ENCODE measurements around the gene CLEC17A.
A peak's percentile ranks its signal among the peaks of the same experiment; 100 is the strongest.
"Not testable (repeated sequence)": the region's sequence is repeated elsewhere in the genome, so short reads cannot be mapped to it uniquely, and the experiment has no call there.

The CLEC17A gene

GRCh38 chr19:14619404-14619803 lies 36.5 kb downstream of the CLEC17A start:
- in situ Hi-C loops (cut with MboI; ENCODE audit: low sequenced_read_pairs) = no loop called here
- Histone ChIP-seq H3K27me3 (ENCODE audit: low read depth) (no peaks in the 10 kb centered on the region), H3K36me3 (replicated peaks) (no peaks in the 10 kb centered on the region), H3K4me1 (no peaks in the 10 kb centered on the region), H3K4me3 (no peak overlapping the region), H3K9me3 (0 out of 2 replicates have a peak, but pooled peaks cover 4% of the 10 kb centered on the region)
- DNase-seq (ENCODE audit: low spot score in 2 of 2) = no peak

GRCh38 chr19:14624491-14624890 lies 41.6 kb downstream of the CLEC17A start:
- in situ Hi-C loops (cut with MboI; ENCODE audit: low sequenced_read_pairs); H3K27me3 ChIP-seq (ENCODE audit: low read depth); H3K36me3 ChIP-seq (replicated peaks); H3K4me3 ChIP-seq; H3K4me1 ChIP-seq; H3K9me3 ChIP-seq; DNase-seq (ENCODE audit: low spot score in 2 of 2): not testable (repeated sequence)

- no peaks in the 10 kb centered on the region for H3K9me3 ChIP-seq
- no peaks in the 10 kb centered on the region for H3K4me1 ChIP-seq
- in situ Hi-C loops (cut with MboI; ENCODE audit: low sequenced_read_pairs) = no loop called here
Measured at GRCh38 chr19:14629557-14629956, 46.7 kb downstream of the CLEC17A start.

GRCh38 chr19:14632286-14632685 lies 49.4 kb downstream of the CLEC17A start:
- Histone ChIP-seq H3K36me3 (replicated peaks) (no peaks in the 10 kb centered on the region), H3K4me3 (no peak overlapping the region), H3K4me1 (no peaks in the 10 kb centered on the region), H3K27me3 (ENCODE audit: low read depth) (no peaks in the 10 kb centered on the region), H3K9me3 (no peaks in the 10 kb centered on the region)
- DNase-seq (ENCODE audit: low spot score in 2 of 2) = peak; percentile 18 to 36
- in situ Hi-C loops (cut with MboI; ENCODE audit: low sequenced_read_pairs) = no loop called here

More at GRCh38 chr19:14629557-14629956, 46.7 kb downstream of the CLEC17A start:
- no peaks in the 10 kb centered on the region for H3K36me3 ChIP-seq (replicated peaks)
- no peaks in the 10 kb centered on the region for H3K27me3 ChIP-seq (ENCODE audit: low read depth)
- no peak overlapping the region for H3K4me3 ChIP-seq
- DNase-seq (ENCODE audit: low spot score in 2 of 2) = no peak

- no peaks in the 10 kb centered on the region for H3K9me3 ChIP-seq
- DNase-seq (ENCODE audit: low spot score in 2 of 2) = no peak
- H3K4me1 ChIP-seq = no peaks in the 10 kb centered on the region
- in situ Hi-C loops (cut with MboI; ENCODE audit: low sequenced_read_pairs) = no loop called here
- no peak overlapping the region for H3K4me3 ChIP-seq
- no peaks in the 10 kb centered on the region for H3K36me3 ChIP-seq (replicated peaks)
- no peaks in the 10 kb centered on the region for H3K27me3 ChIP-seq (ENCODE audit: low read depth)
Measured at GRCh38 chr19:14639536-14640277, 56.8 kb downstream of the CLEC17A start.

- H3K9me3 ChIP-seq = no peaks in the 10 kb centered on the region
- in situ Hi-C loops (cut with MboI; ENCODE audit: low sequenced_read_pairs) = no loop called here
Measured at GRCh38 chr19:14648506-14648905, 65.6 kb downstream of the CLEC17A start.

DNA sequence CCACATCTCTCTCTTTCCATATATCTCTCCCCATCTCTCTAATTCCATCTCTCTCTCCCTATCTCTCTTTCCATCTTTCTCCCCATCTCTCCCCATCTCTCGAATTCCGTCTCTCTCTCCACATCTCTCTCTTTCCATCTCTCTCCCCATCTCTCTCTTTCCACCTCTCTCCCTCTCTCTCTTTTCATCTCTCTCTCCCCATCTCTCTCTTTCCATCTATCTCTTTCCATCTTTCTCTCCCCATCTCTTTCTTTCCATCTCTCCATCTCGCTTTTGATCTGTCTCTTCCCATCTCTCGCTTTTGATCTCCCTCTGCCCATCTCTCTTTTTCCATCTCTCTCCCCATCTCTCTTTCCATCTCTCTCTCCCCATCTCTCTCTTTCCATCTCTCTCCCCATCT lies 66.1 kb downstream of the CLEC17A start:
- in situ Hi-C loops (cut with MboI; ENCODE audit: low sequenced_read_pairs) = no loop called here
- no peaks in the 10 kb centered on the region for H3K36me3 ChIP-seq (replicated peaks)
- no peaks in the 10 kb centered on the region for H3K4me1 ChIP-seq
- no peak for DNase-seq (ENCODE audit: low spot score in 2 of 2)
- H3K9me3 ChIP-seq = no peaks in the 10 kb centered on the region
- no peaks in the 10 kb centered on the region for H3K27me3 ChIP-seq (ENCODE audit: low read depth)
- H3K4me3 ChIP-seq = no peak overlapping the region

More at GRCh38 chr19:14648506-14648905, 65.6 kb downstream of the CLEC17A start:
- DNase-seq (ENCODE audit: low spot score in 2 of 2) = no peak
- Histone ChIP-seq H3K4me1 (no peaks in the 10 kb centered on the region), H3K36me3 (replicated peaks) (no peaks in the 10 kb centered on the region), H3K4me3 (no peak overlapping the region), H3K27me3 (ENCODE audit: low read depth) (no peaks in the 10 kb centered on the region)

GRCh38 chr19:14650161-14650560 lies 67.3 kb downstream of the CLEC17A start:
- no peak for DNase-seq (ENCODE audit: low spot score in 2 of 2)
- no peaks in the 10 kb centered on the region for H3K9me3 ChIP-seq
- H3K36me3 ChIP-seq (replicated peaks) = no peaks in the 10 kb centered on the region
- in situ Hi-C loops (cut with MboI; ENCODE audit: low sequenced_read_pairs) = no loop called here
- H3K27me3 ChIP-seq (ENCODE audit: low read depth) = no peaks in the 10 kb centered on the region
- no peak overlapping the region for H3K4me3 ChIP-seq
- H3K4me1 ChIP-seq = no peaks in the 10 kb centered on the region

DNA sequence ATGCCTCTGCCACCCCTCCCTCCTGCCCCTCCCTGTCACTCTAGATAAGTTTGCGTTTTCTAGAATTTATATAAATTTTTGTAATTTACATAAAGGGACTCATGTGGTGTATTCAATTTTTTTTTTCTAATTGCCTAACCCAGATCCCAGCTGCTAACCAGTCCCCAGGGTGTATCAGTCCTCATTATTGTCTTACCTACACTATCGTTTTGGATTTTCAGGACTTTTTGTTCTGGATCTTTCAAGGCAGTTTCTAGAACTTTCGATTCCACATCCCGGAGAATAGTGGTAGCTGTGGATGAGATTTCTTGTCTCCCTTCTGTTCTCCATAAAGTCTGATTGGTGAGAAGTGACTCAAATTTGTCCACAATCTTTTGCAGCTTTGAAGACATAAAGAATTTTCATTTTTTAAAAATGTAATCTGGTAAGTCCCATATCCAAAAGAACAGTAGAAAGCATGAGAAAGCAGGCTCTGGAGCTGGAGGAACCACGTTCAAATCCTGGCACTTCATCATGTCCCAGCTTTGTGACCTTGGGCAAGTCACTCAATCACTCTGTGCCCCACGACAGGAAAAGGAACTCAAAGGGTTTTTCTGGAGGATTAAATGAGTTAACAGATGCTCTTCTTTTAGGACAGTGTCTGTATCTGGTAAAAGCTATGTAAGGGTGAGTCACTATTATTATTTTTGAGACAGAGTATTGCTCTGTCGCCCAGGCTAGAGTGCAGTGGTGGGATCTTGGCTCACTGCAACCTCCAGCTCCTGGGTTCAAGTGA lies 72.1 kb downstream of the CLEC17A start:
- in situ Hi-C loops (cut with MboI; ENCODE audit: low sequenced_read_pairs) = no loop called here
- Histone ChIP-seq H3K36me3 (replicated peaks) (no peaks in the 10 kb centered on the region), H3K9me3 (no peaks in the 10 kb centered on the region), H3K27me3 (ENCODE audit: low read depth) (no peaks in the 10 kb centered on the region), H3K4me1 (no peaks in the 10 kb centered on the region), H3K4me3 (no peak overlapping the region)
- no peak for DNase-seq (ENCODE audit: low spot score in 2 of 2)

GRCh38 chr19:14655726-14656125 lies 72.8 kb downstream of the CLEC17A start:
- Histone ChIP-seq H3K9me3 (no peaks in the 10 kb centered on the region), H3K4me1 (no peaks in the 10 kb centered on the region), H3K4me3 (no peak overlapping the region), H3K27me3 (ENCODE audit: low read depth) (no peaks in the 10 kb centered on the region), H3K36me3 (replicated peaks) (no peaks in the 10 kb centered on the region)
- no peak for DNase-seq (ENCODE audit: low spot score in 2 of 2)
- in situ Hi-C loops (cut with MboI; ENCODE audit: low sequenced_read_pairs) = no loop called here

- H3K4me3 ChIP-seq = no peak overlapping the region
- in situ Hi-C loops (cut with MboI; ENCODE audit: low sequenced_read_pairs) = no loop called here
- no peak for DNase-seq (ENCODE audit: low spot score in 2 of 2)
- no peaks in the 10 kb centered on the region for H3K36me3 ChIP-seq (replicated peaks)
- no peaks in the 10 kb centered on the region for H3K27me3 ChIP-seq (ENCODE audit: low read depth)
- H3K4me1 ChIP-seq = no peaks in the 10 kb centered on the region
- H3K9me3 ChIP-seq = no peaks in the 10 kb centered on the region
Measured at GRCh38 chr19:14659874-14660489, 77.1 kb downstream of the CLEC17A start.

- no peaks in the 10 kb centered on the region for H3K36me3 ChIP-seq (replicated peaks)
- H3K4me3 ChIP-seq = no peak overlapping the region
- in situ Hi-C loops (cut with MboI; ENCODE audit: low sequenced_read_pairs) = no loop called here
- no peaks in the 10 kb centered on the region for H3K27me3 ChIP-seq (ENCODE audit: low read depth)
- no peak for DNase-seq (ENCODE audit: low spot score in 2 of 2)
- no peaks in the 10 kb centered on the region for H3K9me3 ChIP-seq
- no peaks in the 10 kb centered on the region for H3K4me1 ChIP-seq
Measured at GRCh38 chr19:14661372-14661924, 78.6 kb downstream of the CLEC17A start.

Measured in HAP-1 (cell line).